IMR-90 (cell line): ENCODE data around the gene LUC7L2. TPM values are rescaled to one million over a fixed set of nuclear protein-coding genes. Genes with fewer than 3 reads are reported as not detected.

ENCODE experiments used
- ATAC-seq: fragments of 200-7000 bp; cut with Tn5 transposase; 2 replicates; pipeline ENCODE4 v1.9.1; 2020; ENCODE audit warnings: low read depth, mild to moderate bottlenecking, moderate library complexity
- BruUV-seq: library from RNA; stranded (reverse); fragments of 400-500 nt; replicated peaks from 2 replicates; lab custom pipeline; 2021; lab: Mats Ljungman, UMichigan
- CTCF ChIA-PET: fragments of 300-600 bp; formaldehyde crosslinking; extraction: SDS; loops from one replicate; lab custom pipeline; 2021; ENCODE audit warnings: antibody characterized with exemption; lab: Yijun Ruan, JAX
- POLR2A ChIA-PET: fragments of 300-600 bp; sonication (Branson Sonifier 250); formaldehyde crosslinking; loops from one replicate; lab custom pipeline; 2022; ENCODE audit warnings: antibody characterized with exemption; ENCODE audit not compliant: unreplicated experiment; lab: Charles Lee
- DNase-seq: peaks from one replicate; pipeline ENCODE4 v3.0.0; 2013
- H2AFZ ChIP-seq: replicated peaks from 2 replicates; pipeline ENCODE3; 2013; ENCODE audit warnings: low read length, mild to moderate bottlenecking; ENCODE audit not compliant: poor library complexity
- H2AK5ac ChIP-seq: 2 replicates; pipeline ENCODE4 v1.6.1; 2013; ENCODE audit warnings: low read depth, low read length, inconsistent platforms
- H2AK9ac ChIP-seq: replicated peaks from 2 replicates; pipeline ENCODE3; 2013; ENCODE audit warnings: mild to moderate bottlenecking, low read depth, low read length, moderate library complexity; ENCODE audit not compliant: poor library complexity
- H2BK120ac ChIP-seq: 2 replicates; pipeline ENCODE4 v1.6.1; 2013; ENCODE audit warnings: low read depth, low read length, inconsistent platforms
- H2BK15ac ChIP-seq: 3 replicates; pipeline ENCODE4 v1.6.1; 2013; ENCODE audit warnings: low read depth, low read length, inconsistent platforms
- H2BK20ac ChIP-seq: 2 replicates; pipeline ENCODE4 v1.6.1; 2013; ENCODE audit warnings: low read depth, mild to moderate bottlenecking, inconsistent platforms, low read length, moderate library complexity
- H2BK5ac ChIP-seq: 2 replicates; pipeline ENCODE4 v1.6.1; 2013; ENCODE audit warnings: mild to moderate bottlenecking, low read depth, low read length, inconsistent platforms; ENCODE audit not compliant: poor library complexity, severe bottlenecking
- H3K14ac ChIP-seq: replicated peaks from 2 replicates; pipeline ENCODE4 v1.6.1; 2013; ENCODE audit warnings: low read depth, low read length, inconsistent platforms
- H3K18ac ChIP-seq: 2 replicates; pipeline ENCODE4 v1.6.1; 2013; ENCODE audit warnings: low read depth, low read length, control low read depth
- H3K23ac ChIP-seq: 2 replicates; pipeline ENCODE4 v1.6.1; 2013; ENCODE audit warnings: low read depth, low read length, inconsistent platforms
- H3K27ac ChIP-seq: 2 replicates; pipeline ENCODE4 v1.5.1; 2013; ENCODE audit warnings: mild to moderate bottlenecking, control low read depth, low read length; ENCODE audit not compliant: insufficient read depth
- H3K27me3 ChIP-seq: 2 replicates; pipeline ENCODE4 v1.6.1; 2013; ENCODE audit warnings: low read length; ENCODE audit not compliant: control insufficient read depth, insufficient read depth
- H3K36me3 ChIP-seq: 2 replicates; pipeline ENCODE4 v1.6.1; 2013; ENCODE audit warnings: low read length, mixed read lengths; ENCODE audit not compliant: control insufficient read depth, insufficient read depth
- H3K4ac ChIP-seq: 2 replicates; pipeline ENCODE4 v1.6.1; 2013; ENCODE audit warnings: low read depth, low read length, inconsistent platforms
- H3K4me1 ChIP-seq: 2 replicates; pipeline ENCODE4 v1.6.1; 2013; ENCODE audit warnings: low read length, mixed read lengths; ENCODE audit not compliant: control insufficient read depth, insufficient read depth
- H3K4me2 ChIP-seq: 2 replicates; pipeline ENCODE4 v1.6.1; 2013; ENCODE audit warnings: low read depth, mild to moderate bottlenecking, control low read depth, low read length, moderate library complexity
- H3K4me3 ChIP-seq: 2 replicates; pipeline ENCODE4 v1.5.1; 2013; ENCODE audit warnings: low read depth, mild to moderate bottlenecking, control low read depth, low read length, moderate library complexity; ENCODE audit not compliant: insufficient read depth
- H3K56ac ChIP-seq: 2 replicates; pipeline ENCODE4 v1.6.1; 2013; ENCODE audit warnings: low read length, inconsistent platforms; ENCODE audit not compliant: insufficient read depth; ENCODE audit errors: extremely low read depth
- H3K79me1 ChIP-seq, 2 experiments: 2 replicates each; pipeline ENCODE4 v1.6.1; 2013; ENCODE audit warnings: low read length in 2 of 2, inconsistent platforms in 1 of 2, low read depth in 1 of 2
- H3K9ac ChIP-seq: 2 replicates; pipeline ENCODE4 v1.6.1; 2013; ENCODE audit warnings: low read depth, low read length, control low read depth
- H3K9me1 ChIP-seq: 2 replicates; pipeline ENCODE4 v1.6.1; 2013; ENCODE audit warnings: low read length, inconsistent platforms; ENCODE audit not compliant: insufficient read depth
- H3K9me3 ChIP-seq: 2 replicates; pipeline ENCODE4 v1.6.1; 2013; ENCODE audit warnings: low read length; ENCODE audit not compliant: control insufficient read depth, insufficient read depth
- H4K20me1 ChIP-seq: 2 replicates; pipeline ENCODE4 v1.6.1; 2013; ENCODE audit warnings: low read length, inconsistent platforms; ENCODE audit not compliant: insufficient read depth
- H4K5ac ChIP-seq: 2 replicates; pipeline ENCODE4 v1.6.1; 2013; ENCODE audit warnings: mild to moderate bottlenecking, low read depth, low read length, control low read depth
- H4K8ac ChIP-seq, 2 experiments: 2 replicates each; pipeline ENCODE4 v1.6.1; 2013; ENCODE audit warnings: low read depth in 2 of 2, low read length in 2 of 2, control low read depth in 1 of 2, inconsistent platforms in 1 of 2
- H4K91ac ChIP-seq: 2 replicates; pipeline ENCODE4 v1.6.1; 2013; ENCODE audit warnings: low read depth, low read length, inconsistent platforms; ENCODE audit not compliant: insufficient read depth
- CEBPB ChIP-seq: IDR thresholded peaks from 2 replicates; pipeline ENCODE4 v1.6.1; 2012; ENCODE audit warnings: low read depth, low read length, improper control_type of control experiment
- CHD1 ChIP-seq: IDR thresholded peaks from 2 replicates; pipeline ENCODE4 v1.6.1; 2012; ENCODE audit warnings: low read depth, low read length, improper control_type of control experiment
- MAZ ChIP-seq: IDR thresholded peaks from 2 replicates; pipeline ENCODE4 v1.6.1; 2012; ENCODE audit warnings: low read depth, mild to moderate bottlenecking, low read length, improper control_type of control experiment, moderate library complexity, borderline replicate concordance
- MXI1 ChIP-seq: IDR thresholded peaks from 2 replicates; pipeline ENCODE4 v1.6.1; 2012; ENCODE audit warnings: low read depth, mild to moderate bottlenecking, low read length, moderate library complexity, borderline replicate concordance
- NFE2L2 ChIP-seq: fragments of 150-350 bp; IDR thresholded peaks from 2 replicates; pipeline ENCODE4 v1.6.1; 2016; ENCODE audit warnings: low read depth, mild to moderate bottlenecking, low read length
- POLR2A ChIP-seq: IDR thresholded peaks from 2 replicates; pipeline ENCODE4 v1.6.1; 2012; ENCODE audit warnings: mild to moderate bottlenecking, low read depth, low read length
- RCOR1 ChIP-seq: IDR thresholded peaks from 2 replicates; pipeline ENCODE4 v1.6.1; 2012; ENCODE audit warnings: mild to moderate bottlenecking, low read length, improper control_type of control experiment; ENCODE audit not compliant: insufficient replicate concordance
- RFX5 ChIP-seq: IDR thresholded peaks from 2 replicates; pipeline ENCODE4 v1.8.0; 2012; ENCODE audit warnings: low read depth, mild to moderate bottlenecking, low read length, moderate library complexity
- WGBS, 2 experiments: methylation state at CpG; one replicate each; pipeline versions ENCODE4 v1.1.5 to v1.1.7; 2013; ENCODE audit warnings: missing lambda C conversion rate in 2 of 2; ENCODE audit not compliant: insufficient read length in 1 of 2; ENCODE audit errors: extremely low coverage in 2 of 2; 5-methylcytosine and 5-hydroxymethylcytosine counted together
- dilution Hi-C: fragments of 300-500 bp; cut with HindIII; formaldehyde crosslinking; loops from one replicate; pipeline ENCODE4 v1.14.3; 2018; ENCODE audit warnings: low sequenced_read_pairs; ENCODE audit not compliant: unreplicated experiment
- in situ Hi-C: fragments of 300-500 bp; cut with MboI; formaldehyde crosslinking; loops from 3 replicates; pipeline ENCODE4 v1.14.3; 2019; ENCODE audit warnings: low sequenced_read_pairs, inconsistent platforms, mixed read lengths
- intact Hi-C: fragments of 100-400 bp; cut with micrococcal nuclease; formaldehyde crosslinking; loops from 2 replicates; pipeline ENCODE4 v1.10.0; 2022
- polyA plus RNA-seq, 3 experiments: library from polyadenylated mRNA; depleted of rRNA; stranded (reverse); fragments of >200 nt; gene quantifications; 2 replicates each; pipeline ENCODE4 v1.2.3, GENCODE V29; 2012; ENCODE audit warnings: low replicate concordance in 1 of 3
- total RNA-seq: library from RNA; depleted of rRNA; stranded (reverse); fragments of >200 nt; gene quantifications from 2 replicates; pipeline ENCODE4 v1.2.3, GENCODE V29; 2012

The LUC7L2 gene
- total and polyA plus RNA-seq, 2 of the 4 experiments (the other 2 are of a cell fraction), result 14.9 to 31.8 TPM

DNA sequence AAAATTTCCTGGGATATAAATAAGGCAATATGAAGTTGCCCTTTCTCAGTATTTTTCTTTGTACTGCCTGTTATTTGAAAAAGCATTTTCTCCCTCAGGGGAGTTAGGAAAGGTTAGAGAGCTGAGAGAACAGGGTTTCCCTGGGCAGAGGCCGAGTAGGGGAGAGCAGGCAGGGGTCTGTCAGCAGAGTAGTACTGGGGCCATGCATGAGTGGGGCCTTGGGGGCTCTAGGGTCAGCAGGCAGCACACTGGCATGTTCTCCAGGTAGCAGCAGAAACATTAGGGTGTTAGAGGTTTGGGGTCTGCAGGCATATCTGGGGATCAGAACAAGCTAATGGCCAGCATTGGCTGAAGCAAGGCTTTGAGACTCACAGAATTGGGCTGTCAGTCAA lies 67.3 kb downstream of the LUC7L2 start:
- Histone ChIP-seq H4K8ac (no peak overlapping the region), H3K4ac (no peak overlapping the region), H2AK9ac (no peak overlapping the region), H3K9me1 (peaks cover 7% of the 10 kb centered on the region; the same call in 1 of the 2 replicates), H4K5ac (no peak overlapping the region), H4K91ac (no peak overlapping the region), H2BK15ac (no peak overlapping the region), H3K23ac (no peak overlapping the region), H3K36me3 (peaks cover 15% of the 10 kb centered on the region), H2BK120ac (no peak overlapping the region), H3K14ac (no peak overlapping the region), H2BK20ac (no peak overlapping the region), H2BK5ac (no peak overlapping the region), H3K18ac (no peak overlapping the region), H2AFZ (no peak overlapping the region), H3K56ac (no peak overlapping the region), H3K79me1 (peaks cover 8 to 16% of the 10 kb centered on the region in 2 experiments; a peak in 2 of 4 replicates), H3K9me3 (no peaks in the 10 kb centered on the region), H3K9ac (no peak overlapping the region), H3K4me2 (no peak overlapping the region), H2AK5ac (no peak overlapping the region), H3K27ac (no peak overlapping the region), H3K4me3 (no peak overlapping the region), H3K4me1 (no peaks in the 10 kb centered on the region), H4K20me1 (no peaks in the 10 kb centered on the region; the same call in 1 of the 2 replicates), H3K27me3 (no peaks in the 10 kb centered on the region)
- in situ Hi-C loops (no loop called here), dilution Hi-C loops (no loop called here), intact Hi-C loops (no loop called here)
- no peak for ATAC-seq
- BruUV-seq, result no TSS peak
- WGBS, 2 experiments, result 100% methylated on average over 1 of the region's 1 CpG; no CpG with 5 or more reads in 1 of the 2 experiments
- DNase-seq, result no peak
- ChIA-PET POLR2A (no interaction called here), CTCF (no interaction called here)
- TF ChIP-seq CHD1, result no peak
- TF ChIP-seq NFE2L2, result no peak
- TF ChIP-seq RCOR1, result no peak
- TF ChIP-seq MXI1, result no peak
- TF ChIP-seq POLR2A, result no peak
- TF ChIP-seq RFX5, result no peak
- no peak for TF ChIP-seq MAZ
- no peak for TF ChIP-seq CEBPB
